ENCODE measurements around the gene UST.
"Not testable (repeated sequence)": the region's sequence is repeated elsewhere in the genome, so short reads cannot be mapped to it uniquely, and the experiment has no call there.

UST gene

DNA sequence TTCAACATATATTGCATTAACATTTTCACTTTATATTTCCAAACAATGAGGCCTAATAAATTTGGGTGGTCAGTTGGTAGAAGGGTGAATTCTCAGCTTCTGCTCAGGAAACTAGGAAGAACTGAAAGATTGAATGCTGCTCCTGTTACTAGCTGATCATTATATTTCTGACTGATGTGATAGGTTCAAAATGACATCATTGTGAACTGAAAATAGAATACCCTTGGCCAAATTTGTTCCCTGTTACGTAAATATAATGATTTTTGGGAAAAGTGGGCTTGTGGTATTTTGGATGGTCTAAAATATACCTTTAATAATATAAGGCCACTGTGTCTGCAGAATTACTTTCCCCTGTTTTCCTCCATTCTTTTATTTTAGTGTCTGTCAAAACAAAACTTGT, 2.8 kb downstream of the UST start:
- Histone ChIP-seq H4K20me1 (ENCODE audit: insufficient read depth) (no peaks in the 10 kb centered on the region), H2AFZ (ENCODE audit: low read depth) (no peak overlapping the region), H3K27me3 (ENCODE audit: insufficient read depth, low read depth) (no peaks in the 10 kb centered on the region), H3K4me2 (no peak overlapping the region), H3K79me2 (ENCODE audit: insufficient read depth, low read depth) (no peaks in the 10 kb centered on the region), H3K9ac (no peak overlapping the region), H3K4me1 (ENCODE audit: low read depth, poor library complexity, severe bottlenecking) (peaks cover 5% of the 10 kb centered on the region), H3K36me3 (ENCODE audit: insufficient read depth) (no peaks in the 10 kb centered on the region), H3K4me3 (IDR thresholded peaks at IDR 0.05; ENCODE audit: insufficient read depth, low read depth, low read length) (no peak overlapping the region), H3K27ac (no peak overlapping the region)
- TF ChIP-seq, protein P1, sequence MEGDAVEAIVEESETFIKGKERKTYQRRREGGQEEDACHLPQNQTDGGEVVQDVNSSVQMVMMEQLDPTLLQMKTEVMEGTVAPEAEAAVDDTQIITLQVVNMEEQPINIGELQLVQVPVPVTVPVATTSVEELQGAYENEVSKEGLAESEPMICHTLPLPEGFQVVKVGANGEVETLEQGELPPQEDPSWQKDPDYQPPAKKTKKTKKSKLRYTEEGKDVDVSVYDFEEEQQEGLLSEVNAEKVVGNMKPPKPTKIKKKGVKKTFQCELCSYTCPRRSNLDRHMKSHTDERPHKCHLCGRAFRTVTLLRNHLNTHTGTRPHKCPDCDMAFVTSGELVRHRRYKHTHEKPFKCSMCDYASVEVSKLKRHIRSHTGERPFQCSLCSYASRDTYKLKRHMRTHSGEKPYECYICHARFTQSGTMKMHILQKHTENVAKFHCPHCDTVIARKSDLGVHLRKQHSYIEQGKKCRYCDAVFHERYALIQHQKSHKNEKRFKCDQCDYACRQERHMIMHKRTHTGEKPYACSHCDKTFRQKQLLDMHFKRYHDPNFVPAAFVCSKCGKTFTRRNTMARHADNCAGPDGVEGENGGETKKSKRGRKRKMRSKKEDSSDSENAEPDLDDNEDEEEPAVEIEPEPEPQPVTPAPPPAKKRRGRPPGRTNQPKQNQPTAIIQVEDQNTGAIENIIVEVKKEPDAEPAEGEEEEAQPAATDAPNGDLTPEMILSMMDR (conservative IDR thresholded peaks at IDR 0.05; ENCODE audit: low read depth, low read length): no peak

DNA sequence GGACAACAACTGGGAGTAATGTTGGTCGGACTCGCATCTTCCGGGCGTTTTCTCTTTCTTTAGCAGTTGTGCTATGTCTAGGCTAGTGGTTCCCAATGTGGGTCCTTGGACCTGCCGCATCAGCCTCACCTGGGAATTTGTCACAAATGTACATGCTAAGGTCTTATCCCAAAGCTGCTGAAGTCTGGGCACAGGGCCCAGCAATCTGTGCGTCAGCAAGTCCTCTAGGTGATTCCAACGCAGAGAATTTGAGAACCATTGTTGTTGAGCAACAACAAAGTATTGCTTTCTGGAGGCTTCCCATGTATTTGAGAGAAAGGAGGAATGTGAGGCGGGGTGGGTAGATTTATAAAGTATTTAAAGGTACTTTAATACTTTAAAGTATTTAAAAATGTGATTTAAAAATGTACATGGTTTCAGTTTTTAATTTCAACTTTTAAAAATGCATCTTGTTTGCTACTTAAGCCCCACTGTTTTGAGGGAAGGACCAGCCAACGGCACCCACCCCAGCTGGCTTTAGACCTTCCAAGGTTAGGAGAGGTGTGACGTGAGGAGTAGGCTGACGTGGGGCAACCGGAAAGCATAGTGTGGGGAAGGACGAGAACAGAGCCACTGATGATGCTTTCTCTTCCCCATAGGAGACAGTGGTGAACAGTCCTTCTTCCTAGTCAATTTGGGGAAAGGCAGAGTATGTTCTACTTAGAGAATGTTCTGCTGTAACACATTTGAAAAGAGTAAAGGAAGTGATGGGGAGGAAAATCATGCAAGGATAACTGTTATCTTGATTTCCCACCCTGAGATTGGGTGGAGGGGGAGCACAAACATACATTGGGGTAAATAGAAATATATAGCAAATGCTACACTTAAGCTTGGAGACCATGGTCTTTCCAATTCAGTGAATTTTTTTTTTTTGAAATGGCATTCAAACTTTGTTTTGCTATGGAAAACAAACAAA, 4.3 kb downstream of the UST start:
- Histone ChIP-seq H3K27ac (no peak overlapping the region), H3K36me3 (ENCODE audit: insufficient read depth) (no peaks in the 10 kb centered on the region), H3K27me3 (ENCODE audit: insufficient read depth, low read depth) (no peaks in the 10 kb centered on the region), H3K79me2 (ENCODE audit: insufficient read depth, low read depth) (no peaks in the 10 kb centered on the region), H3K4me3 (IDR thresholded peaks at IDR 0.05; ENCODE audit: insufficient read depth, low read depth, low read length) (no peak overlapping the region), H3K4me1 (ENCODE audit: low read depth, poor library complexity, severe bottlenecking) (no peaks in the 10 kb centered on the region), H2AFZ (ENCODE audit: low read depth) (no peak overlapping the region), H3K9ac (no peak overlapping the region), H3K4me2 (no peak overlapping the region), H4K20me1 (ENCODE audit: insufficient read depth) (no peaks in the 10 kb centered on the region)
- TF ChIP-seq, protein P1 (conservative IDR thresholded peaks at IDR 0.05; ENCODE audit: low read depth, low read length): no peak

DNA sequence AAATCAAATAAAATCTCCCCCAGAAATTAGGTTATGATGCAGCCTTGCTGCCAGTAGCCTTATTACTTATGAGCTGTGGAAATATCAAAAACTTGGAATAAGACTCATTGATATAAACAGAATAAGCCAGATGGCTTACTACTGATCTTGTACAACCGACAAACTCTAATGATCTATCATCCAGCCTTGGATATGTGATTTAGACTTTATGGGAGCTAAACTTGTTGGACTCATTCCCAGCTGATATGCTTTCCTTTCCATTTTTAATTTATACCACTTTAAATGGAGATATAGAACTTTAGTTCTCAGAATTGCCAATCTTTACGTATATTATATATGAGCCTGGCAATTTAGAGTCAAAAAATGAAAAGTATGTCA, 5.0 kb downstream of the UST start:
- H3K27me3 ChIP-seq (ENCODE audit: insufficient read depth, low read depth): no peaks in the 10 kb centered on the region
- TF ChIP-seq, protein P1 (conservative IDR thresholded peaks at IDR 0.05; ENCODE audit: low read depth, low read length): no peak
- H2AFZ ChIP-seq (ENCODE audit: low read depth): no peak overlapping the region
- no peak overlapping the region for H3K27ac ChIP-seq
- no peaks in the 10 kb centered on the region for H4K20me1 ChIP-seq (ENCODE audit: insufficient read depth)
- no peak overlapping the region for H3K4me2 ChIP-seq
- no peaks in the 10 kb centered on the region for H3K36me3 ChIP-seq (ENCODE audit: insufficient read depth)
- no peaks in the 10 kb centered on the region for H3K4me1 ChIP-seq (ENCODE audit: low read depth, poor library complexity, severe bottlenecking)
- no peaks in the 10 kb centered on the region for H3K79me2 ChIP-seq (ENCODE audit: insufficient read depth, low read depth)
- no peak overlapping the region for H3K4me3 ChIP-seq (IDR thresholded peaks at IDR 0.05; ENCODE audit: insufficient read depth, low read depth, low read length)
- no peak overlapping the region for H3K9ac ChIP-seq

DNA sequence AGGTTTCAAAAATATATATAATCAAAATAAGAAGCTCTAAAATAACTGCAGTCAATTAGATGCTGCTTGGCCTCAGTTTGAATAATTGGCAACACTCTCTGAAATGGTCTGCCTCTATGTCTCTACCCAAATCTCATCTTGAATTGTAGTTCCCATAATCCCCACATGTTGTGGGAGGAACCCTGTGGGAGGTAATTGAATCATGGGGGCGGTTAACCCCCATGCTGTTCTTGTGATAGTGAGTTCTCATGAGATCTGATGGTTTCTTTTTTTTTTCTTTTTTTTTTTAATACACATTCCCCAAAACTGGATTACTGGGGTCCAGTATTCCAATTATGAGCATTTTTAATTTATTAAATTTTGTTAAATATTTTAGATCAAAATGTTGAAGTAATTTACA, 8.5 kb downstream of the UST start:
- H3K4me3 ChIP-seq (IDR thresholded peaks at IDR 0.05; ENCODE audit: insufficient read depth, low read depth, low read length); H4K20me1 ChIP-seq (ENCODE audit: insufficient read depth); H3K9ac ChIP-seq; H2AFZ ChIP-seq (ENCODE audit: low read depth); H3K4me2 ChIP-seq; H3K79me2 ChIP-seq (ENCODE audit: insufficient read depth, low read depth); H3K27me3 ChIP-seq (ENCODE audit: insufficient read depth, low read depth); H3K27ac ChIP-seq; H3K36me3 ChIP-seq (ENCODE audit: insufficient read depth); H3K4me1 ChIP-seq (ENCODE audit: low read depth, poor library complexity, severe bottlenecking): not testable (repeated sequence)

DNA sequence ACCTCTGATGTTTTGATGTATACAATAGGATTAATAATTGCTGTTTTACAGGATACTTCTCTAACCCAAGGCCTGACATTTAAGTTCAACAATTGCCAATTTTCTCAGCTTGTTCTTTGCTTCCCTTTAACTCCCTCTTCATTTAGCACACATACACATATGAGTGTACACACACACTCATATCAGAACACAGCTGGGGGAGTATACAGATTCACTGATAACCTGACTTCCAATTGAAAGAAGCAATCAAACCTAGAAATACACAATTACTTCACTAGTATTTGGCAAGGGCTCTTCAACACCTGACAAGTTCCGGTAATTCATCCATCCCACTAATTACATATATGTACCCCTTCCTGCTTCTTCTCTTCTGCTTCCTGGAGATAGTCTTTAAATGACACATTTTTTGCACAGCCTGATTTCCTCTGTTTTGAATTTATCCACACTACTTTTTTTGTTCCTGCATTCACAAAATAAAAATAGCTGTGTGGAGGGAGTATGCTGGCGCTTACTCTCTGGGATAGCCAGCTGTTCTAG, 11.2 kb downstream of the UST start:
- no peaks in the 10 kb centered on the region for H3K36me3 ChIP-seq (ENCODE audit: insufficient read depth)
- H2AFZ ChIP-seq (ENCODE audit: low read depth): no peak overlapping the region
- H3K4me2 ChIP-seq: no peak overlapping the region
- no peak overlapping the region for H3K4me3 ChIP-seq (IDR thresholded peaks at IDR 0.05; ENCODE audit: insufficient read depth, low read depth, low read length)
- H4K20me1 ChIP-seq (ENCODE audit: insufficient read depth): no peaks in the 10 kb centered on the region
- no peaks in the 10 kb centered on the region for H3K79me2 ChIP-seq (ENCODE audit: insufficient read depth, low read depth)
- TF ChIP-seq, protein P1 (conservative IDR thresholded peaks at IDR 0.05; ENCODE audit: low read depth, low read length): no peak
- H3K27me3 ChIP-seq (ENCODE audit: insufficient read depth, low read depth): no peaks in the 10 kb centered on the region
- no peak overlapping the region for H3K27ac ChIP-seq
- no peak overlapping the region for H3K9ac ChIP-seq
- no peaks in the 10 kb centered on the region for H3K4me1 ChIP-seq (ENCODE audit: low read depth, poor library complexity, severe bottlenecking)

Data from KMS-11 (cell line).